T-cell (primary cell): ENCODE measurements around the gene MAPRE2. TPM values are rescaled to one million over a fixed set of nuclear protein-coding genes. Genes with fewer than 3 reads are reported as not detected.

ENCODE experiments used
- ATAC-seq, 4 experiments: fragments of 200-7000 bp in 3 of 4; fragments of 150-1000 bp in 1 of 4; cut with Tn5 transposase; replicated peaks in 1 of 4; 1 replicate in 3 of 4; 2 replicates in 1 of 4; pipeline ENCODE4 v1.10.0; 2021; ENCODE audit warnings: moderate library complexity in 3 of 4, mild to moderate bottlenecking in 2 of 4, moderate number of reproducible peaks in 1 of 4
- CTCF ChIA-PET, 2 donors: fragments of 300-600 bp; sonication (Branson Sonifier 250); formaldehyde crosslinking; loops; one replicate each; lab custom pipeline; 2022; ENCODE audit warnings: antibody characterized with exemption in 2 of 2; lab: Charles Lee
- POLR2A ChIA-PET, 2 donors: fragments of 300-600 bp; sonication (Branson Sonifier 250); formaldehyde crosslinking; loops; one replicate each; lab custom pipeline; 2022; ENCODE audit warnings: antibody characterized with exemption in 2 of 2; lab: Charles Lee
- DNase-seq, 35 experiments: peaks; one replicate each; pipeline versions ENCODE4 v3.0.0 to v3.0.0-alpha.2; 2013 to 2023
- H3K27ac ChIP-seq: one replicate; pipeline ENCODE4 v1.5.1; 2013; ENCODE audit warnings: low read length
- H3K27me3 ChIP-seq, 2 experiments: replicated peaks in 1 of 2; 1 replicate in 1 of 2; 2 replicates in 1 of 2; pipeline versions ENCODE4 v1.6.1 to v1.7.0; 2013; ENCODE audit warnings: low read length in 1 of 2, mixed read lengths in 1 of 2; ENCODE audit not compliant: control insufficient read depth in 2 of 2, insufficient read depth in 2 of 2; ENCODE audit errors: extremely low read depth in 1 of 2
- H3K36me3 ChIP-seq, 2 donors: 1 replicate in 1 of 2; 2 replicates in 1 of 2; pipeline versions ENCODE4 v1.6.1 to v1.7.0; 2013; ENCODE audit warnings: low read length in 1 of 2; ENCODE audit not compliant: control insufficient read depth in 2 of 2, insufficient read depth in 1 of 2; ENCODE audit errors: extremely low read depth in 1 of 2
- H3K4me1 ChIP-seq, 2 experiments: 1 replicate in 1 of 2; 2 replicates in 1 of 2; pipeline versions ENCODE4 v1.6.1 to v1.7.0; 2013; ENCODE audit warnings: low read length in 2 of 2, mixed read lengths in 1 of 2; ENCODE audit not compliant: insufficient read depth in 2 of 2, control insufficient read depth in 1 of 2; ENCODE audit errors: extremely low read depth in 1 of 2
- H3K4me3 ChIP-seq, 2 donors: 1 replicate in 1 of 2; 2 replicates in 1 of 2; pipeline versions ENCODE4 v1.5.1 to v1.7.0; 2013; ENCODE audit warnings: mild to moderate bottlenecking in 2 of 2, low read length in 1 of 2, moderate library complexity in 1 of 2; ENCODE audit not compliant: control insufficient read depth in 1 of 2; ENCODE audit errors: extremely low read depth in 1 of 2
- H3K9me3 ChIP-seq: 2 replicates; pipeline ENCODE4 v1.7.0; 2013
- H3K27ac Mint-ChIP-seq, 2 donors: one replicate each; pipeline ENCODE4 v1.8.0; 2020 to 2021; ENCODE audit warnings: mild to moderate bottlenecking in 2 of 2, mixed read lengths in 2 of 2
- H3K27me3 Mint-ChIP-seq, 2 donors: one replicate each; pipeline ENCODE4 v1.8.0; 2021 to 2022; ENCODE audit warnings: mixed read lengths in 2 of 2
- H3K36me3 Mint-ChIP-seq: one replicate; pipeline ENCODE4 v1.8.0; 2021; ENCODE audit warnings: mixed read lengths
- H3K4me1 Mint-ChIP-seq, 3 donors: one replicate each; pipeline ENCODE4 v1.8.0; 2020 to 2022; ENCODE audit warnings: mixed read lengths in 3 of 3, mild to moderate bottlenecking in 1 of 3
- H3K4me3 Mint-ChIP-seq, 3 donors: one replicate each; pipeline ENCODE4 v1.8.0; 2020 to 2022; ENCODE audit warnings: mild to moderate bottlenecking in 3 of 3, mixed read lengths in 3 of 3, moderate library complexity in 3 of 3
- H3K9me3 Mint-ChIP-seq, 3 donors: one replicate each; pipeline ENCODE4 v1.8.0; 2020 to 2022; ENCODE audit warnings: mixed read lengths in 3 of 3
- WGBS: methylation state at CpG from one replicate; pipeline ENCODE4 v1.1.5; 2013; ENCODE audit warnings: missing lambda C conversion rate; ENCODE audit not compliant: insufficient coverage; 5-methylcytosine and 5-hydroxymethylcytosine counted together
- total RNA-seq, 35 experiments: library from RNA in 6 of 35; stranded (reverse) in 6 of 35; fragments of 120-200 nt in 1 of 35; gene quantifications; one replicate each; pipeline versions ENCODE4 v1.2.1 to v1.2.4 and lab custom pipeline; 2013 to 2026

MAPRE2 gene
- total RNA-seq, 5 donors from 2014 or later (not counting 1 experiment from before 2014, with no cell fraction given): 45.6 to 96.7 (median 53.9) TPM

DNA sequence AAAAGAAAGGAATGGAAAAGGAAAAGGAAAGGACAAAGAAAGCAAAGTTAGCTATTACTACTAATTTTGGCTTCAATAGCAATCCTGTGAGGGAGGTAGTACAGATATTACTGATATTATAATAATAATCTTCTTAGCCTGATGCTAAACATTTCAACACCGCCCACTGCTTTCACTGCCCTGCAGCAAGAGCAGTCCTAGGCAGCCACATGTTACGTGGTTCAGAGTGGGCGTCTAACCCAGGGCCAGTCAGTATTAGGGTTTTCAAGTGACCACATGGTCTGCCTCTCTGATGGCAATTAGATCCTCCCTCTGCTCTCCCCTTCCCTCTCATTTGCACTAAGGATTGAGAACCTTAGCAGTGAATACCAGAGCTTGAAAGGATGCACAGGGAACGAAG is 116.0 kb downstream of the MAPRE2 start:
- H3K9me3 ChIP-seq: no peaks in the 10 kb centered on the region
- no peak for DNase-seq
- no peak overlapping the region for H3K27ac ChIP-seq
- Mint-ChIP-seq H3K4me3 (no peak overlapping the region), H3K27ac (no peak overlapping the region), H3K9me3 (no peaks in the 10 kb centered on the region), H3K36me3 (peaks cover 3% of the 10 kb centered on the region), H3K27me3 (peaks cover 3 to 4% of the 10 kb centered on the region in 2 donors), H3K4me1 (peaks cover 21 to 38% (median 36%) of the 10 kb centered on the region in 3 donors)
- no peaks in the 10 kb centered on the region for H3K27me3 ChIP-seq
- CTCF ChIA-PET: interaction anchor here in 1 of 2 donors (1.2 kb wide), 1 partner anchor 14 kb away, joined by 3 read pairs; no protein-coding TSS in a partner anchor
- ATAC-seq: no peak
- POLR2A ChIA-PET: no interaction called here
- peaks cover 14 to 20% of the 10 kb centered on the region in 2 experiments for H3K4me1 ChIP-seq
- no peak overlapping the region for H3K4me3 ChIP-seq
- H3K36me3 ChIP-seq: no peaks in the 10 kb centered on the region
- 75% methylated on average over 2 of the region's 4 CpGs for WGBS

- Mint-ChIP-seq H3K36me3 (peaks cover 4% of the 10 kb centered on the region), H3K27ac (peak overlapping the region in 1 of 2 donors; percentile 69), H3K4me1 (peaks cover 18 to 33% (median 25%) of the 10 kb centered on the region in 3 donors), H3K4me3 (no peak overlapping the region), H3K27me3 (peaks cover 4 to 7% of the 10 kb centered on the region in 2 donors), H3K9me3 (no peaks in the 10 kb centered on the region)
- ATAC-seq (peak; percentile 45 to 62 (median 59)), DNase-seq (peak in 4 of 35 experiments; percentile 6 to 32 (median 20))
- ChIA-PET CTCF (interaction anchor here (0.7 to 1.2 kb wide), 3 partner anchors 13 to 152 kb away, joined by 3 to 8 read pairs (median 4); no protein-coding TSS in a partner anchor), POLR2A (no interaction called here)
- Histone ChIP-seq H3K27me3 (peaks cover 0 to 2% of the 10 kb centered on the region in 2 experiments), H3K36me3 (no peaks in the 10 kb centered on the region), H3K27ac (no peak overlapping the region), H3K4me1 (peaks cover 14 to 17% of the 10 kb centered on the region in 2 experiments), H3K9me3 (no peaks in the 10 kb centered on the region), H3K4me3 (no peak overlapping the region)
- WGBS: 83% methylated on average over 1 of the region's 5 CpGs
These were observed 117.7 kb downstream of the MAPRE2 start for GRCh38 chr18:35158728-35159450.

- ChIA-PET POLR2A (interaction anchor here (0.6 kb wide), 2 partner anchors 220 to 578 kb away, joined by 3 to 4 read pairs; no protein-coding TSS in a partner anchor), CTCF (interaction anchor here (0.5 to 1.2 kb wide), 3 partner anchors 15 to 153 kb away, joined by 4 to 8 read pairs (median 4); no protein-coding TSS in a partner anchor)
- no peak overlapping the region for H3K4me3 Mint-ChIP-seq
- Histone ChIP-seq H3K27ac (no peak overlapping the region), H3K27me3 (peaks cover 0 to 5% of the 10 kb centered on the region in 2 experiments), H3K4me3 (no peak overlapping the region), H3K9me3 (no peaks in the 10 kb centered on the region), H3K36me3 (no peaks in the 10 kb centered on the region), H3K4me1 (peaks cover 10 to 11% of the 10 kb centered on the region in 2 experiments)
- H3K27ac Mint-ChIP-seq: no peak overlapping the region
- H3K27me3 Mint-ChIP-seq: peaks cover 5 to 10% of the 10 kb centered on the region in 2 donors
- no peak for DNase-seq
- H3K36me3 Mint-ChIP-seq: peaks cover 4% of the 10 kb centered on the region
- WGBS: 100% methylated on average over 1 of the region's 3 CpGs
- H3K9me3 Mint-ChIP-seq: no peaks in the 10 kb centered on the region
- ATAC-seq: no peak
- H3K4me1 Mint-ChIP-seq: peaks cover 9 to 24% (median 17%) of the 10 kb centered on the region in 3 donors
These were observed 118.6 kb downstream of the MAPRE2 start for GRCh38 chr18:35159782-35160181.

GRCh38 chr18:35161485-35161884 is 120.3 kb downstream of the MAPRE2 start:
- ATAC-seq (no peak), DNase-seq (no peak)
- H3K9me3 ChIP-seq: no peaks in the 10 kb centered on the region
- Mint-ChIP-seq H3K4me1 (peaks cover 9 to 18% (median 16%) of the 10 kb centered on the region in 3 donors), H3K27me3 (peaks cover 6 to 10% of the 10 kb centered on the region in 2 donors), H3K9me3 (no peaks in the 10 kb centered on the region), H3K27ac (no peak overlapping the region), H3K4me3 (no peak overlapping the region), H3K36me3 (peaks cover 4% of the 10 kb centered on the region)
- no peaks in the 10 kb centered on the region for H3K36me3 ChIP-seq
- peaks cover 0 to 5% of the 10 kb centered on the region in 2 experiments for H3K27me3 ChIP-seq
- CTCF ChIA-PET: no interaction called here
- H3K4me3 ChIP-seq: no peak overlapping the region
- POLR2A ChIA-PET: no interaction called here
- H3K27ac ChIP-seq: no peak overlapping the region
- peaks cover 6 to 11% of the 10 kb centered on the region in 2 experiments for H3K4me1 ChIP-seq
- WGBS: no CpG with 5 or more reads among the region's 2 CpGs

DNA sequence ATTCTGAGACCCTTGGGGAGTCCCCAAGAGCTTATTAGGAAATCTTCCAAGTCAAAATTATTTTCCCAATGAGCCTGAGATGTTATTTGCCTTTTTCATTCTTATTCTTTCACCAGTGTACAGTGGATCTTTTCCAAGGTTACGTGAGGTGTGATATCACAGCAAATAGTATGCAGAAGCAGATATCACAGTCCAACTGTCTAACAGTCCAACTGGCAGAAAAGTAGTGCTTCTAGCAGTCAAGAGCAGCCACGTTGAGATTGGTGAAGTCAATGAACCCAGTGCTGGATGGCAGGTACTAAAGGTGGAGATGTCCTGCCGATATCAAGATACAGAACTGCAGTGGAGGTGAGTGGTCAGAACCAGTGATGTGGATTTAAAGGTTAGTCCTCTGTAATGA is 120.7 kb downstream of the MAPRE2 start:
- Mint-ChIP-seq H3K27me3 (peaks cover 6 to 10% of the 10 kb centered on the region in 2 donors), H3K4me3 (no peak overlapping the region), H3K27ac (no peak overlapping the region), H3K36me3 (peaks cover 4% of the 10 kb centered on the region), H3K9me3 (no peaks in the 10 kb centered on the region), H3K4me1 (peaks cover 9 to 18% (median 16%) of the 10 kb centered on the region in 3 donors)
- CTCF ChIA-PET: no interaction called here
- POLR2A ChIA-PET: no interaction called here
- H3K36me3 ChIP-seq: no peaks in the 10 kb centered on the region
- no peaks in the 10 kb centered on the region for H3K9me3 ChIP-seq
- no peak for DNase-seq
- peaks cover 6 to 11% of the 10 kb centered on the region in 2 experiments for H3K4me1 ChIP-seq
- no peak for ATAC-seq
- no peak overlapping the region for H3K4me3 ChIP-seq
- H3K27me3 ChIP-seq: peaks cover 0 to 5% of the 10 kb centered on the region in 2 experiments
- no peak overlapping the region for H3K27ac ChIP-seq
- 71% methylated on average over 3 of the region's 3 CpGs for WGBS

GRCh38 chr18:35163014-35163539 is 121.9 kb downstream of the MAPRE2 start:
- H3K9me3 Mint-ChIP-seq: no peaks in the 10 kb centered on the region
- H3K27ac Mint-ChIP-seq: no peak overlapping the region
- H3K27me3 Mint-ChIP-seq: peaks cover 5 to 10% of the 10 kb centered on the region in 2 donors
- H3K4me1 Mint-ChIP-seq: peaks cover 9 to 16% (median 14%) of the 10 kb centered on the region in 3 donors
- peaks cover 4% of the 10 kb centered on the region for H3K36me3 Mint-ChIP-seq
- H3K9me3 ChIP-seq: no peaks in the 10 kb centered on the region
- H3K4me3 Mint-ChIP-seq: no peak overlapping the region
- no peak overlapping the region for H3K4me3 ChIP-seq
- H3K4me1 ChIP-seq: peaks cover 6 to 11% of the 10 kb centered on the region in 2 experiments
- H3K36me3 ChIP-seq: no peaks in the 10 kb centered on the region
- ChIA-PET POLR2A (no interaction called here), CTCF (no interaction called here)
- ATAC-seq: no peak
- H3K27ac ChIP-seq: no peak overlapping the region
- DNase-seq: no peak
- peaks cover 0 to 5% of the 10 kb centered on the region in 2 experiments for H3K27me3 ChIP-seq
